ENCODE measurements around the gene C1QTNF3. TPM values are rescaled to one million over a fixed set of nuclear protein-coding genes. Genes with fewer than 3 reads are reported as not detected.

C1QTNF3 gene
- total RNA-seq, 4 donors from 2014 or later, result 7.2 to 33.0 (median 11.4) TPM

DNA sequence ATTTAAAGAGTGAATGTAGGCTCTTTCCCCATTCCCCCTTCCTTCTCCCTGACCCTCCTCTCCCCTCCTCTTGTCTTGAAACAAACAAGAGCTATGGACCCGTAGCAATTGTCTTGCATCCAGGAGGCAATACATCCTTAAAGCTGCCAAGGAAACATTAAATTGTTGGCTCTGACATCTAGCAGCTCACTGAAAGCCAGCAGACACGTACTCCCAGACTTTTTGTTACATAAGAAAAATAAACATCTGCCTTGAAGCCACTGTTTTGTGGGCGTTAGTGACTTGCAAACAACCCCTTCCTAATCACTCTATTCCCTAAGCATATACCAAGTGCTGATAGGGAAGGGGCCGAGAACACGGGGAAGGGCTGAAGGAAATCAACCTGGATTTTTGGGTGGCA, 67.2 kb downstream of the C1QTNF3 start:
- no peaks in the 10 kb centered on the region for H3K36me3 ChIP-seq
- no peak overlapping the region for H3K27ac ChIP-seq
- no peaks in the 10 kb centered on the region for H3K9me3 ChIP-seq
- H3K4me3 ChIP-seq, result no peak overlapping the region
- DNase-seq, result no peak
- no peak for TF ChIP-seq POLR2A (IDR thresholded peaks at IDR 0.05)
- no peak for TF ChIP-seq CTCF (IDR thresholded peaks at IDR 0.05)
- H3K27me3 ChIP-seq, result no peaks in the 10 kb centered on the region
- H3K4me1 ChIP-seq, result peaks cover 0 to 6% (median 0%) of the 10 kb centered on the region in 4 donors

DNA sequence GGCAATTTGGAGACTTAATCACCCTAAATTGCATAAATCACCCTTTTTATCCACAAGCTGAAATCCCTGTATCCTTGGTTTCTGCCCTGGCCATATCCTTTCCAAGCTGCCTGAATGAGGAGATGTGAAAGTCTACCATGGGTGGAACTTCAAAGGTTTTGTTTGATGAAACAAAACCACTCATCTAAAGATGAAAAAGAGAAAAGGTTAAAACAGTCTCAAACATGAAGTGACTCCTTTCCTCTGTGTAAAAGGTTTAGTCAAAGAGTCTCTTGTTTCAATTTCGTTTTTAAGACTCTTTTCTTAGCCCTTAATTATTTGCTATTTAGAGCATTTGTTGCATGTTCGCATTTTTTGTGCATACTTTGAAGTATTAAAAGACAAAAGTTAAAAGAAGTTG, 69.7 kb downstream of the C1QTNF3 start:
- TF ChIP-seq POLR2A (IDR thresholded peaks at IDR 0.05) (no peak), CTCF (IDR thresholded peaks at IDR 0.05) (no peak)
- H3K36me3 ChIP-seq, result no peaks in the 10 kb centered on the region
- H3K27me3 ChIP-seq, result no peaks in the 10 kb centered on the region
- no peak overlapping the region for H3K27ac ChIP-seq
- H3K9me3 ChIP-seq, result no peaks in the 10 kb centered on the region
- H3K4me3 ChIP-seq, result no peak overlapping the region
- DNase-seq, result no peak
- peaks cover 0 to 6% (median 0%) of the 10 kb centered on the region in 4 donors for H3K4me1 ChIP-seq

DNA sequence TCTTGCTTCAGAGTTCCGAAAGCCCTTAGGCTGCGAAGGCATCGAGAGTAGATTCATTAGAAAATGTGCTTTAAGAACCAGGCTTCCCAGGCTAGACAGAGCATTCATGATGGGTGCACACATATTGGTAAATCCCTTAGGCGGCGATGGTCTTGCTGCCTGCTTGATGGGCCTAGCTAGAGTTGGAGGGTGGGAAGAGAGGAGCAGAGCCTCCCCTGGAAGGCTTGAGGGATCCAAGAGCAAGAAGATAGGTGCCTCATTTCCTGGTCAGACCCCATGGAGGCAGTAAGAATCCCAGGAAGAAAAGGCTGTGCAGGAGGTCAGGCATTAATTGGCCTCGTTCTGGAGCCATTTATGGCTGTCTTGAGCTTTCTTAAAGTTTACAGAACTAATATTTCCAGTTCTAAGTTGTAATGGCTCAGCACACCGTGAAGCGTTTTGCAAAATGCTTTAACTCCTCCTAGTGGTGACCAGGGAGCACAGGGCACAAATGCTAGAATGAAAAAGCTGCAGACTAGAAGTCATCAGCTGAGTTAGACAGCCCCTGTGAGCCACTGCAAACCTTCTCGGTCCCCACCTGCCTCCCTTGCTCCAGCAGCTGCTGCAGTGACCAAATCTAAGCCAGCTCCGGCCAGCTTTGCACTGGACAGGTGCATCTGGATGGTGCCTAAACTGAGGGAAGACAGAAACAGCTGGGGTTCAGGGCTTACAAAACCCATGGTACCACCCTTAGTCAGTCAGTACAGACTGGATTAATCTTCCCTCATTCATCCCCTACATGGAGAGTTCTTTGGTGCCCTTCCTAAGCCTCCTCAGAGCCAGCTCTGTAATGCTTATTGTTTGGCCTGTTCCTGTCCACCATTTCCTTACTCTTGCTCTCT, 73.2 kb downstream of the C1QTNF3 start:
- TF ChIP-seq POLR2A (IDR thresholded peaks at IDR 0.05), result no peak
- TF ChIP-seq CTCF (IDR thresholded peaks at IDR 0.05), result peak in 4 of 6 experiments; percentile 32 to 41 (median 38)
- Histone ChIP-seq H3K4me3 (no peak overlapping the region), H3K9me3 (no peaks in the 10 kb centered on the region), H3K4me1 (no peaks in the 10 kb centered on the region), H3K27ac (no peak overlapping the region), H3K36me3 (no peaks in the 10 kb centered on the region), H3K27me3 (no peaks in the 10 kb centered on the region)
- no peak for DNase-seq

GRCh38 chr5:33968211-33969005, 74.6 kb downstream of the C1QTNF3 start:
- TF ChIP-seq POLR2A (IDR thresholded peaks at IDR 0.05) (no peak), CTCF (IDR thresholded peaks at IDR 0.05) (no peak)
- H3K27me3 ChIP-seq, result no peaks in the 10 kb centered on the region

More at GRCh38 chr5:33968211-33969005, 74.6 kb downstream of the C1QTNF3 start:
- DNase-seq, result no peak
- no peak overlapping the region for H3K27ac ChIP-seq
- H3K36me3 ChIP-seq, result no peaks in the 10 kb centered on the region
- no peak overlapping the region for H3K4me3 ChIP-seq
- H3K9me3 ChIP-seq, result no peaks in the 10 kb centered on the region
- H3K4me1 ChIP-seq, result no peaks in the 10 kb centered on the region

Small RNAs within 50 kb of the gene (small RNA-seq; reads per million reads assigned to genes)
- 0 reads per million in 2 donors for gene AC139783.1

Other genes starting within 250 kb of the C1QTNF3 start
- 10 to 100 TPM in 1 of 4 donors, 1 to 10 TPM in 2, under 1 TPM in 1; 0.53 to 11.6 (median 1.3) TPM for gene ADAMTS12, start 151.2 kb downstream of the C1QTNF3 start, total RNA-seq
- not detected for gene RXFP3, start 106.8 kb downstream of the C1QTNF3 start, total RNA-seq
- gene SLC45A2, start 58.5 kb downstream of the C1QTNF3 start, total RNA-seq, result not detected
- 10 to 100 TPM; 14.9 to 24.1 (median 20.3) TPM for gene AMACR, start 35.2 kb downstream of the C1QTNF3 start, total RNA-seq